Endothelial cell (in vitro differentiated cells): ENCODE results near the gene ZNF425. TPM values are rescaled to one million over a fixed set of nuclear protein-coding genes. Genes with fewer than 3 reads are reported as not detected.

ENCODE experiments used
- DNase-seq: peaks from one replicate; pipeline ENCODE4 v3.0.0; 2021; ENCODE audit warnings: low spot score
- H3K27ac Mint-ChIP-seq: one replicate; pipeline ENCODE4 v1.8.0; 2021; ENCODE audit warnings: mixed read lengths, inconsistent platforms; ENCODE audit not compliant: unreplicated experiment
- H3K27me3 Mint-ChIP-seq: one replicate; pipeline ENCODE4 v1.8.0; 2021; ENCODE audit warnings: mild to moderate bottlenecking, moderate library complexity, mixed read lengths, inconsistent platforms; ENCODE audit not compliant: unreplicated experiment
- H3K36me3 Mint-ChIP-seq: one replicate; pipeline ENCODE4 v1.8.0; 2021; ENCODE audit warnings: mild to moderate bottlenecking, low read depth, mixed read lengths, inconsistent platforms; ENCODE audit not compliant: unreplicated experiment
- H3K4me1 Mint-ChIP-seq: one replicate; pipeline ENCODE4 v1.8.0; 2021; ENCODE audit warnings: mild to moderate bottlenecking, mixed read lengths, inconsistent platforms; ENCODE audit not compliant: unreplicated experiment
- H3K4me3 Mint-ChIP-seq: one replicate; pipeline ENCODE4 v1.8.0; 2021; ENCODE audit warnings: mild to moderate bottlenecking, mixed read lengths, inconsistent platforms; ENCODE audit not compliant: unreplicated experiment
- H3K9me3 Mint-ChIP-seq: one replicate; pipeline ENCODE4 v1.8.0; 2021; ENCODE audit warnings: mixed read lengths, inconsistent platforms; ENCODE audit not compliant: unreplicated experiment
- total RNA-seq: library from RNA; stranded (reverse); fragmentation: NEBNext Ultra II Directional; extraction: Animal tissue kit (Norgen Biotek cat#: 25700); gene quantifications from one replicate; pipeline ENCODE4 v1.2.1, GENCODE V29; 2021; ENCODE audit not compliant: unreplicated experiment
- TF ChIP-seq, protein P1 (sequence below): fragments of 200-600 bp; sonication (generic); IDR thresholded peaks from one replicate; pipeline ENCODE4 v1.5.0; 2021; ENCODE audit warnings: antibody characterized with exemption; ENCODE audit not compliant: unreplicated experiment

Gene ZNF425
- total RNA-seq, 1 donor from 2014 or later, result 6.2 TPM

DNA sequence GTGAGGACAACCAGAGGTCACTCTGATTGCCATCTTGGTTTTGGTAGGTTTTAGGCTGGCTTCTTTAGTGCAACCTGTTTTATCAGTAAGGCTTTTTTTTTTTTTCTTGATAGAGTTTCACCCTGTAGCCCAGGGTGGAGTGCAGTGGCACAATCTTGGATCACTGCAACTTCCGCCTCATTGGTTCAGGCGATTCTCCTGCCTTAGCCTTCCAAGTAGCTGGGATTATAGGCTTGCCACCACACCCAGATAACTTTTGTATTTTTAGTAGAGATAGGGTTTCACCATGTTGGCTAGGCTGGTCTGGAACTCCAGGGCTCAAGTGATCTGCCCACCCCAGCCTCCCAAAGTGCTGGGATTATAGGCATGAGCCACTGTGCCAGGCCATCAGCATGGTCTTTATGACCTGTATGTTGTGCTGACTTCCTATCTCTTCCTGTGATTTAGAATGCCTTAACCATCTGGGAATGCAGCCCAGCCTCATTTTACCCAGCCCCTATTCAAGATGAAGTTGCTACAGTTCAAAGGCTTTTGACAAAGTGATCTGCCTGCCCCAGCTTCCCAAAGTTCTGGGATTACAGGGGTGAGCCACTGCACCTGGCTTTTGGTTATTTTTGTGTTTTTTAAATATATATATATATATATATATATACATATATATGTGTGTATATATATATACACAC lies 7.0 kb upstream of the ZNF425 start:
- Mint-ChIP-seq H3K36me3 (peaks cover 21% of the 10 kb centered on the region), H3K27me3 (no peaks in the 10 kb centered on the region), H3K9me3 (peaks cover 9% of the 10 kb centered on the region), H3K4me1 (no peaks in the 10 kb centered on the region), H3K27ac (no peak overlapping the region), H3K4me3 (no peak overlapping the region)
- TF ChIP-seq, protein P1, sequence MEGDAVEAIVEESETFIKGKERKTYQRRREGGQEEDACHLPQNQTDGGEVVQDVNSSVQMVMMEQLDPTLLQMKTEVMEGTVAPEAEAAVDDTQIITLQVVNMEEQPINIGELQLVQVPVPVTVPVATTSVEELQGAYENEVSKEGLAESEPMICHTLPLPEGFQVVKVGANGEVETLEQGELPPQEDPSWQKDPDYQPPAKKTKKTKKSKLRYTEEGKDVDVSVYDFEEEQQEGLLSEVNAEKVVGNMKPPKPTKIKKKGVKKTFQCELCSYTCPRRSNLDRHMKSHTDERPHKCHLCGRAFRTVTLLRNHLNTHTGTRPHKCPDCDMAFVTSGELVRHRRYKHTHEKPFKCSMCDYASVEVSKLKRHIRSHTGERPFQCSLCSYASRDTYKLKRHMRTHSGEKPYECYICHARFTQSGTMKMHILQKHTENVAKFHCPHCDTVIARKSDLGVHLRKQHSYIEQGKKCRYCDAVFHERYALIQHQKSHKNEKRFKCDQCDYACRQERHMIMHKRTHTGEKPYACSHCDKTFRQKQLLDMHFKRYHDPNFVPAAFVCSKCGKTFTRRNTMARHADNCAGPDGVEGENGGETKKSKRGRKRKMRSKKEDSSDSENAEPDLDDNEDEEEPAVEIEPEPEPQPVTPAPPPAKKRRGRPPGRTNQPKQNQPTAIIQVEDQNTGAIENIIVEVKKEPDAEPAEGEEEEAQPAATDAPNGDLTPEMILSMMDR, result no peak
- DNase-seq, result no peak

DNA sequence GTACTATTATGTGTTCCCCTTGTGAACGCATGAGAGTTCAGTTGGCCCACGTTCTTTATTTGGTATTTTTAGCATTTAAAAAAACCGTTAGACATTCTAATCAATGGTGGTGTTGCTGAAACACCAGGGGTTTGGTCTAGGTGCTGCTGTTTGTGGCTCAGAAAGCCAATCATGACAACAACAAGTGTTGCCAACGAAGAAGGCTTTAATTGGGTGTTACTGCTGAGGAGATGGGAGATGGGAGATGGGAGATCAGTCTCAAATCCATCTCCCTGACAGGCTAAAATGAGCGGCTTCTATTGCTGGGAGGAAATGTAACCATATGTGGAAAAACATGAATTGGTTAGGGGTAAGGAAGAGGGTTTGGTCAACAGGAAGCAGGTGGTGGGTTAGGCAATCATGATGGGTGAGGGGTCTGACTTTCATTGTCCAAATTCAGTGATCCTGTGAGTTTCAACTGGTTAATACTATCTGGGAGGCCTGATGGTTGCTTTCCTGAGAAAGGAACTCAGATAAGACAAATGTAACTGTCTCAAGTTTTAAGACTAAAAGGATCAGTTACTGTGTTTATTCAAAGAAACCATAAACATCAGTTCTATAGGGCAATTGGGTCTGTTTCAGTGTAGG lies 4.6 kb upstream of the ZNF425 start:
- Mint-ChIP-seq H3K4me3 (peak overlapping the region; percentile 83), H3K36me3 (peaks cover 31% of the 10 kb centered on the region), H3K4me1 (peaks cover 9% of the 10 kb centered on the region), H3K27ac (no peak overlapping the region), H3K27me3 (peaks cover 8% of the 10 kb centered on the region), H3K9me3 (peaks cover 9% of the 10 kb centered on the region)
- no peak for DNase-seq
- TF ChIP-seq, protein P1, result no peak

DNA sequence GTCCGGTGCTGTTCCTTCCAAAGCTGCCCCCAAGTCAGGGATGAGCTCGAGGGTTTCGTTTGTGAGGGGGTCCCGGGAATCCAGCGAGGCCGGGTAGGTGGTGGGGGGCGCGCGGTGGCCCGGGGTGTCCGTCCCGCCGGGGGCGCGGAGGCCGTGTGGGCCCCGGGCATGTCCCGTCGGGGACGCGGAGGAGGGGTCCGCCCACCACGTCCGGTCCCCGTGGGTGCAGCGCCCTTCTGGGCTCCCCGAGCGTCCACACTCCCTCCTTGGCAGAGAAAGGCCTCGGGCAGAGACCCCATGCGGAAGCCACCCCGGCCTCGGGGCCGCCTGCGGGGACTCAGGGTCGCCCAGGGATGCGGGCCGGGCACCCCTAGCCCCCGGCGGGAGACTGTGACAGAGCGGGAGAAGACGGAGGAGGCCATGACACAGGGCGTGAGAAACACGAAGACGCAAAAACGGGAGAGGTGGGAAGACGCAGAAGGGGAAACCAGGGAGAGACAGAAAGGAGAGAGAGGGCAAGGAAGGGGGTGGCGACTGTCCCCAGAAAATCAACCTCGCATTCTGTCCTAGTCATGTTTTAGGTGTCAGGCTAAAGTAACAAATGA lies 640 bp upstream of the ZNF425 start:
- DNase-seq, result peak; percentile 61
- Mint-ChIP-seq H3K27ac (peak overlapping the region; percentile 100), H3K36me3 (peaks cover 33% of the 10 kb centered on the region), H3K4me1 (peaks cover 18% of the 10 kb centered on the region), H3K9me3 (peaks cover 9% of the 10 kb centered on the region), H3K4me3 (peak overlapping the region; percentile 100), H3K27me3 (peaks cover 20% of the 10 kb centered on the region)
- TF ChIP-seq, protein P1, result no peak

DNA sequence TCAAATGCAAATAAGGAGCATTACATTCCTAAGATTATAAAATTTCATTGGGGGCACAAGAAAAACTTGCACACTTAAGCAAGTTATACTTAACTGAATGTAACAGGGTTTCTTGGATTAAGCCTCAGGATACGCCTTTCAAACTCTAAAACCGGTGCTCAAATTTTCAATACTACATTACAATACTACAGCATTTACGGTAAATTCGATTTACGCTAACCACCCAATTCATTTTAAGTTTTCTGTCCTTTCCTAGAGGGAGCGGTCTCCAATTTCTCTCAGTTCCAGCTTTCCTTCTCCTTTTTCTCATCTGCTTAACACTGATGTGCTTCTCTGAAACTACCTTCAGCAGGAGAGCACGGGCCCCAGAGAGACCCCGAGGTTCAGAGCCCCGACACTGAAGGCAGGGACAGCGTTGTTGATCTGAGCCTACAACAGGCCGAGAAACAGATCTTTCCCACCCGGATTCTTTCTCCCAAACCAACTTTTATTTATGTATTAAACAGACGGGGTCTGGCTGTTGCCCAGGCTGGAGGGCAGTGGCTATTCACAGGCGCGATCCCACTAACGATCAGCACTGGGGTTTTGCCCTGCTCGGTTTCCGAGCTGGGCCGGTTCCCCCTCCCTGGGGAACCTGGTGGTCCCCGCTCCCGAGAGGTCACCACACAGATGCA lies 798 bp downstream of the ZNF425 start:
- Mint-ChIP-seq H3K27ac (peak overlapping the region; percentile 45), H3K36me3 (peaks cover 21% of the 10 kb centered on the region)

More for the DNA sequence above, 798 bp downstream of the ZNF425 start:
- peaks cover 20% of the 10 kb centered on the region for H3K27me3 Mint-ChIP-seq
- no peak for DNase-seq
- H3K4me1 Mint-ChIP-seq, result peaks cover 18% of the 10 kb centered on the region
- H3K4me3 Mint-ChIP-seq, result peak overlapping the region; percentile 100
- H3K9me3 Mint-ChIP-seq, result no peaks in the 10 kb centered on the region
- TF ChIP-seq, protein P1, result no peak
